Activated CD4-positive, CD25-positive, alpha-beta regulatory T cell treated with anti-CD3 and anti-CD28 coated beads, Interleukin-2, amount 50 U/mL, for 24 hours (primary cell): ENCODE results near the gene ZCWPW1.

Experiments
- ATAC-seq, 2 donors: fragments of 150-1000 bp; cut with Tn5 transposase; one replicate each; pipeline ENCODE4 v1.10.0; 2021; ENCODE audit warnings: mild to moderate bottlenecking in 1 of 2, moderate library complexity in 1 of 2

Gene ZCWPW1

GRCh38 chr7:100428199-100428966, at the start of gene ZCWPW1:
TSS of gene ZCWPW1 (minus strand) at chr7:100428703. CDS start at chr7:100420649, 8,054 bp downstream.
- peak; percentile 52 to 62 for ATAC-seq

GRCh38 chr7:100477871-100478267, 49.4 kb upstream of the ZCWPW1 start:
- no peak for ATAC-seq

- no peak for ATAC-seq
Measured at GRCh38 chr7:100476903-100477870, 48.7 kb upstream of the ZCWPW1 start.

GRCh38 chr7:100476101-100476780, 47.7 kb upstream of the ZCWPW1 start:
- ATAC-seq = no peak

- no peak for ATAC-seq
Measured at GRCh38 chr7:100475549-100475948, 47.0 kb upstream of the ZCWPW1 start.

- no peak for ATAC-seq
Measured at GRCh38 chr7:100472854-100473499, 44.5 kb upstream of the ZCWPW1 start.

GRCh38 chr7:100472121-100472851, 43.8 kb upstream of the ZCWPW1 start:
- no peak for ATAC-seq

GRCh38 chr7:100471021-100471420, 42.5 kb upstream of the ZCWPW1 start:
- no peak for ATAC-seq

GRCh38 chr7:100469227-100470044, 40.9 kb upstream of the ZCWPW1 start:
- ATAC-seq = peak; percentile 81 to 91

GRCh38 chr7:100467638-100468373, 39.3 kb upstream of the ZCWPW1 start:
- ATAC-seq = no peak

- no peak for ATAC-seq
Measured at GRCh38 chr7:100466653-100467605, 38.4 kb upstream of the ZCWPW1 start.

GRCh38 chr7:100465702-100466311, 37.3 kb upstream of the ZCWPW1 start:
- ATAC-seq = no peak

GRCh38 chr7:100465299-100465698, 36.8 kb upstream of the ZCWPW1 start:
- no peak for ATAC-seq

GRCh38 chr7:100464791-100465190, 36.3 kb upstream of the ZCWPW1 start:
- ATAC-seq = no peak

- ATAC-seq = no peak
Measured at GRCh38 chr7:100464210-100464660, 35.7 kb upstream of the ZCWPW1 start, which contains the start of gene SPACDR. TSS of gene SPACDR (minus strand) at chr7:100464260. CDS start at chr7:100464025, 235 bp downstream.

- no peak for ATAC-seq
Measured at GRCh38 chr7:100457033-100457432, 28.5 kb upstream of the ZCWPW1 start.

GRCh38 chr7:100456562-100456961, 28.1 kb upstream of the ZCWPW1 start:
- ATAC-seq = no peak

GRCh38 chr7:100455206-100455605, 26.7 kb upstream of the ZCWPW1 start:
- no peak for ATAC-seq
